Activated CD8-positive, alpha-beta memory T cell treated with anti-CD3 and anti-CD28 coated beads, Interleukin-2, amount 10 ng/mL, durations not matched to agents 7 days and 5 days (primary cell): Measurements from ENCODE around the gene DDX47. TPM values are rescaled to one million over a fixed set of nuclear protein-coding genes. Genes with fewer than 3 reads are reported as not detected.
A peak's percentile ranks its signal among the peaks of the same experiment; 100 is the strongest.

Experiments used
- ATAC-seq: fragments of 150-1000 bp; cut with Tn5 transposase; one replicate; pipeline ENCODE4 v1.10.0; 2021; ENCODE audit warnings: moderate library complexity
- CTCF ChIA-PET: fragments of 350-600 bp; sonication (Branson Sonifier 250); formaldehyde crosslinking; loops from one replicate; lab custom pipeline; 2021; ENCODE audit warnings: antibody characterized with exemption; lab: Charles Lee
- DNase-seq: peaks from one replicate; pipeline ENCODE4 v3.0.0-alpha.2; 2020
- H3K27ac Mint-ChIP-seq: one replicate; pipeline ENCODE4 v1.8.0; 2021; ENCODE audit warnings: mild to moderate bottlenecking, mixed read lengths
- H3K27me3 Mint-ChIP-seq: one replicate; pipeline ENCODE4 v1.8.0; 2021; ENCODE audit warnings: mixed read lengths
- H3K36me3 Mint-ChIP-seq: one replicate; pipeline ENCODE4 v1.8.0; 2021; ENCODE audit warnings: mild to moderate bottlenecking, mixed read lengths
- H3K4me1 Mint-ChIP-seq: one replicate; pipeline ENCODE4 v1.8.0; 2021; ENCODE audit warnings: mixed read lengths
- H3K4me3 Mint-ChIP-seq: one replicate; pipeline ENCODE4 v1.8.0; 2021; ENCODE audit warnings: mild to moderate bottlenecking, moderate library complexity, mixed read lengths
- H3K9me3 Mint-ChIP-seq: one replicate; pipeline ENCODE4 v1.8.0; 2022; ENCODE audit warnings: low read depth, mixed read lengths
- total RNA-seq, 2 experiments: library from RNA; stranded (reverse); gene quantifications; one replicate each; pipeline ENCODE4 v1.2.3, GENCODE V29; 2021

DDX47 gene
- 10 to 100 TPM; 56.0 to 68.0 TPM for total RNA-seq

- CTCF ChIA-PET = interaction anchor here (0.6 to 4.9 kb wide), 12 partner anchors 10 to 780 kb away, joined by 3 to 55 read pairs (median 4); no protein-coding TSS in a partner anchor
- peaks cover 78% of the 10 kb centered on the region for H3K4me1 Mint-ChIP-seq
- no peaks in the 10 kb centered on the region for H3K9me3 Mint-ChIP-seq
- DNase-seq (peak; percentile 97), ATAC-seq (peak; percentile 89)
- H3K36me3 Mint-ChIP-seq = peaks cover 27% of the 10 kb centered on the region
- peak within 1 kb of the TSS; percentile 86 for H3K27ac Mint-ChIP-seq
- no peaks in the 10 kb centered on the region for H3K27me3 Mint-ChIP-seq
- H3K4me3 Mint-ChIP-seq = peak within 1 kb of the TSS; percentile 91
Measured at GRCh38 chr12:12813120-12814101, at the start of gene DDX47. Gene DDX47 (plus strand): TSS chr12:12813346. CDS start chr12:12813368, 22 bp downstream.

GRCh38 chr12:12764824-12765223, 48.3 kb upstream of the DDX47 start:
- H3K4me1 Mint-ChIP-seq = no peaks in the 10 kb centered on the region
- ATAC-seq (no peak), DNase-seq (no peak)
- peaks cover 3% of the 10 kb centered on the region for H3K9me3 Mint-ChIP-seq
- H3K36me3 Mint-ChIP-seq = peaks cover 34% of the 10 kb centered on the region
- H3K27me3 Mint-ChIP-seq = no peaks in the 10 kb centered on the region
- CTCF ChIA-PET = no interaction called here
- no peak overlapping the region for H3K27ac Mint-ChIP-seq
- H3K4me3 Mint-ChIP-seq = no peak overlapping the region

GRCh38 chr12:12770262-12770661, 42.9 kb upstream of the DDX47 start:
- H3K4me1 Mint-ChIP-seq = no peaks in the 10 kb centered on the region
- DNase-seq (no peak), ATAC-seq (no peak)
- H3K27me3 Mint-ChIP-seq = peaks cover 2% of the 10 kb centered on the region
- H3K4me3 Mint-ChIP-seq = no peak overlapping the region
- H3K9me3 Mint-ChIP-seq = peaks cover 5% of the 10 kb centered on the region
- no peak overlapping the region for H3K27ac Mint-ChIP-seq
- peaks cover 27% of the 10 kb centered on the region for H3K36me3 Mint-ChIP-seq
- CTCF ChIA-PET = no interaction called here

- DNase-seq (no peak), ATAC-seq (no peak)
- peaks cover 11% of the 10 kb centered on the region for H3K36me3 Mint-ChIP-seq
- H3K4me3 Mint-ChIP-seq = no peak overlapping the region
- peaks cover 2% of the 10 kb centered on the region for H3K9me3 Mint-ChIP-seq
- peaks cover 2% of the 10 kb centered on the region for H3K27me3 Mint-ChIP-seq
- H3K27ac Mint-ChIP-seq = no peak overlapping the region
- CTCF ChIA-PET = no interaction called here
- no peaks in the 10 kb centered on the region for H3K4me1 Mint-ChIP-seq
Measured at GRCh38 chr12:12774791-12775190, 38.4 kb upstream of the DDX47 start.

- Mint-ChIP-seq H3K36me3 (peaks cover 5% of the 10 kb centered on the region), H3K27me3 (peaks cover 2% of the 10 kb centered on the region), H3K4me3 (no peak overlapping the region), H3K4me1 (no peaks in the 10 kb centered on the region), H3K27ac (no peak overlapping the region), H3K9me3 (no peaks in the 10 kb centered on the region)
- DNase-seq = no peak
- ATAC-seq = no peak
- CTCF ChIA-PET = interaction anchor here (0.6 kb wide), 1 partner anchor 306 kb away, joined by 4 read pairs; no protein-coding TSS in a partner anchor
Measured at GRCh38 chr12:12776261-12776660, 36.9 kb upstream of the DDX47 start.

- H3K27me3 Mint-ChIP-seq = peaks cover 1% of the 10 kb centered on the region
- DNase-seq (no peak), ATAC-seq (no peak)
- H3K36me3 Mint-ChIP-seq = peaks cover 5% of the 10 kb centered on the region
- CTCF ChIA-PET = no interaction called here
- H3K4me3 Mint-ChIP-seq = no peak overlapping the region
- H3K4me1 Mint-ChIP-seq = no peaks in the 10 kb centered on the region
- no peaks in the 10 kb centered on the region for H3K9me3 Mint-ChIP-seq
- H3K27ac Mint-ChIP-seq = no peak overlapping the region
Measured at GRCh38 chr12:12777092-12777491, 36.1 kb upstream of the DDX47 start.

GRCh38 chr12:12779007-12779406, 34.1 kb upstream of the DDX47 start:
- CTCF ChIA-PET = interaction anchor here (1.0 kb wide), 1 partner anchor 10 kb away, joined by 3 read pairs; no protein-coding TSS in a partner anchor
- no peak overlapping the region for H3K27ac Mint-ChIP-seq
- no peaks in the 10 kb centered on the region for H3K9me3 Mint-ChIP-seq
- no peaks in the 10 kb centered on the region for H3K36me3 Mint-ChIP-seq
- H3K4me1 Mint-ChIP-seq = no peaks in the 10 kb centered on the region
- no peak for ATAC-seq
- DNase-seq = no peak
- H3K4me3 Mint-ChIP-seq = no peak overlapping the region
- no peaks in the 10 kb centered on the region for H3K27me3 Mint-ChIP-seq

- Mint-ChIP-seq H3K27ac (no peak overlapping the region), H3K36me3 (no peaks in the 10 kb centered on the region), H3K9me3 (no peaks in the 10 kb centered on the region), H3K4me1 (peaks cover 3% of the 10 kb centered on the region), H3K27me3 (no peaks in the 10 kb centered on the region), H3K4me3 (no peak overlapping the region)
- ATAC-seq (no peak), DNase-seq (no peak)
- CTCF ChIA-PET = interaction anchor here (1.0 kb wide), 1 partner anchor 10 kb away, joined by 3 read pairs; no protein-coding TSS in a partner anchor
Measured at GRCh38 chr12:12779529-12779928, 33.6 kb upstream of the DDX47 start.

GRCh38 chr12:12784116-12784515, 29.0 kb upstream of the DDX47 start:
- H3K4me3 Mint-ChIP-seq = no peak overlapping the region
- CTCF ChIA-PET = interaction anchor here (0.8 kb wide), 1 partner anchor 46 kb away, joined by 4 read pairs; no protein-coding TSS in a partner anchor

GRCh38 chr12:12784911-12785814, 28.0 kb upstream of the DDX47 start, which contains the start of gene APOLD1:
Gene APOLD1 (plus strand): TSS chr12:12785659. CDS start chr12:12785692, 33 bp downstream.
- Mint-ChIP-seq H3K4me3 (peak within 1 kb of the TSS; percentile 78), H3K36me3 (no peaks in the 10 kb centered on the region), H3K9me3 (no peaks in the 10 kb centered on the region), H3K27me3 (no peaks in the 10 kb centered on the region), H3K4me1 (peaks cover 42% of the 10 kb centered on the region), H3K27ac (no peak within 1 kb of the TSS)
- CTCF ChIA-PET = interaction anchor here (0.8 to 1.7 kb wide), 3 partner anchors 48 to 408 kb away, joined by 3 to 7 read pairs (median 4); no protein-coding TSS in a partner anchor
- DNase-seq (no peak), ATAC-seq (no peak)

More at GRCh38 chr12:12784116-12784515, 29.0 kb upstream of the DDX47 start:
- DNase-seq (no peak), ATAC-seq (no peak)
- H3K27ac Mint-ChIP-seq = no peak overlapping the region
- no peaks in the 10 kb centered on the region for H3K27me3 Mint-ChIP-seq
- no peaks in the 10 kb centered on the region for H3K9me3 Mint-ChIP-seq
- H3K36me3 Mint-ChIP-seq = no peaks in the 10 kb centered on the region
- H3K4me1 Mint-ChIP-seq = peaks cover 40% of the 10 kb centered on the region

GRCh38 chr12:12786351-12786705, 26.8 kb upstream of the DDX47 start:
- peak; percentile 5 for ATAC-seq
- Mint-ChIP-seq H3K9me3 (no peaks in the 10 kb centered on the region), H3K4me3 (peak overlapping the region; percentile 78), H3K27ac (no peak overlapping the region), H3K4me1 (peaks cover 42% of the 10 kb centered on the region), H3K36me3 (no peaks in the 10 kb centered on the region), H3K27me3 (no peaks in the 10 kb centered on the region)
- CTCF ChIA-PET = interaction anchor here (1.6 to 4.6 kb wide), 8 partner anchors 13 to 196 kb away, joined by 5 to 55 read pairs (median 10); partner anchors contain the start of gene DDX47
- DNase-seq = no peak

GRCh38 chr12:12786706-12787601, 26.2 kb upstream of the DDX47 start:
- peak; percentile 96 for ATAC-seq
- Mint-ChIP-seq H3K9me3 (no peaks in the 10 kb centered on the region), H3K4me1 (peaks cover 42% of the 10 kb centered on the region), H3K27me3 (no peaks in the 10 kb centered on the region), H3K36me3 (no peaks in the 10 kb centered on the region), H3K27ac (peak overlapping the region; percentile 75), H3K4me3 (peak overlapping the region; percentile 78)
- CTCF ChIA-PET = interaction anchor here (0.9 to 4.6 kb wide), 14 partner anchors 12 to 426 kb away, joined by 3 to 55 read pairs (median 7); partner anchors contain the start of gene DDX47
- peak; percentile 76 for DNase-seq
